BJ (cell line): Measurements from ENCODE around the gene CADM4. TPM values are rescaled to one million over a fixed set of nuclear protein-coding genes. Genes with fewer than 3 reads are reported as not detected.
"Not testable (repeated sequence)": the region's sequence is repeated elsewhere in the genome, so short reads cannot be mapped to it uniquely, and the experiment has no call there.

Source experiments
- CTCF ChIA-PET: fragments of 350-600 bp; formaldehyde crosslinking; extraction: SDS; loops from one replicate; lab custom pipeline; 2021; ENCODE audit warnings: antibody characterized with exemption, inconsistent platforms; lab: Yijun Ruan, JAX
- POLR2A ChIA-PET: fragments of 300-600 bp; sonication (Branson Sonifier 250); formaldehyde crosslinking; extraction: SDS; loops from one replicate; lab custom pipeline; 2021; ENCODE audit warnings: antibody characterized with exemption; lab: Charles Lee
- DNase-seq: peaks from one replicate; pipeline ENCODE4 v3.0.0-alpha.2; 2011; ENCODE audit warnings: low read depth
- H3K27me3 ChIP-seq: 2 replicates; pipeline ENCODE4 v1.6.0; 2011; ENCODE audit warnings: low read length; ENCODE audit not compliant: control insufficient read depth, insufficient read depth
- H3K36me3 ChIP-seq: 2 replicates; pipeline ENCODE4 v1.5.1; 2011; ENCODE audit warnings: low read length; ENCODE audit not compliant: control insufficient read depth, insufficient read depth
- H3K4me3 ChIP-seq: 2 replicates; pipeline ENCODE4 v1.5.1; 2011; ENCODE audit warnings: low read depth, mild to moderate bottlenecking, control low read depth, low read length
- CTCF ChIP-seq: IDR thresholded peaks from 2 replicates; pipeline ENCODE4 v1.5.1; 2011; ENCODE audit warnings: low read depth, mild to moderate bottlenecking, control low read depth, inconsistent platforms, low read length, moderate library complexity; ENCODE audit not compliant: insufficient read depth
- polyA plus RNA-seq: library from polyadenylated mRNA; depleted of rRNA; stranded (reverse); fragments of >200 nt; gene quantifications from 2 replicates; pipeline ENCODE4 v1.2.3, GENCODE V29; 2011

The CADM4 gene
- polyA plus RNA-seq, 1 experiment = 1.7 TPM

GRCh38 chr19:43592800-43593350 lies 46.8 kb downstream of the CADM4 start:
- Histone ChIP-seq H3K36me3 (peaks cover 20% of the 10 kb centered on the region), H3K4me3 (no peak overlapping the region), H3K27me3 (no peaks in the 10 kb centered on the region)
- DNase-seq = no peak
- TF ChIP-seq CTCF = no peak
- ChIA-PET CTCF (interaction anchor here (1.5 to 4.9 kb wide), 3 partner anchors 38 to 192 kb away, joined by 4 to 36 read pairs (median 12); no protein-coding TSS in a partner anchor), POLR2A (no interaction called here)

GRCh38 chr19:43591904-43592772 lies 47.5 kb downstream of the CADM4 start:
- Histone ChIP-seq H3K4me3 (no peak overlapping the region), H3K36me3 (peaks cover 20% of the 10 kb centered on the region), H3K27me3 (no peaks in the 10 kb centered on the region)
- POLR2A ChIA-PET = no interaction called here
- TF ChIP-seq CTCF = no peak
- CTCF ChIA-PET = interaction anchor here (1.5 kb wide), 1 partner anchor 193 kb away, joined by 4 read pairs; no protein-coding TSS in a partner anchor
- DNase-seq = no peak

GRCh38 chr19:43589678-43590077 lies 50.0 kb downstream of the CADM4 start:
- TF ChIP-seq CTCF = no peak
- no peak for DNase-seq
- Histone ChIP-seq H3K36me3 (peaks cover 20% of the 10 kb centered on the region), H3K4me3 (no peak overlapping the region), H3K27me3 (no peaks in the 10 kb centered on the region)
- ChIA-PET CTCF (interaction anchor here (1.0 to 1.4 kb wide), 2 partner anchors 17 to 34 kb away, joined by 3 read pairs; no protein-coding TSS in a partner anchor), POLR2A (no interaction called here)

GRCh38 chr19:43589277-43589676 lies 50.4 kb downstream of the CADM4 start:
- no peak for TF ChIP-seq CTCF
- ChIA-PET POLR2A (no interaction called here), CTCF (interaction anchor here (0.7 to 1.4 kb wide), 3 partner anchors 17 to 54 kb away, joined by 3 read pairs; no protein-coding TSS in a partner anchor)
- DNase-seq = no peak
- peaks cover 20% of the 10 kb centered on the region for H3K36me3 ChIP-seq
- H3K27me3 ChIP-seq = no peaks in the 10 kb centered on the region
- H3K4me3 ChIP-seq = no peak overlapping the region

- DNase-seq, H3K27me3 ChIP-seq, CTCF ChIA-PET, H3K4me3 ChIP-seq, POLR2A ChIA-PET: not testable (repeated sequence)
- peaks cover 11% of the 10 kb centered on the region for H3K36me3 ChIP-seq
Measured at GRCh38 chr19:43587029-43587428, 52.6 kb downstream of the CADM4 start.
